Effector memory CD4-positive, alpha-beta T cell (primary cell): ENCODE data around the gene WFDC9.
"Not testable (repeated sequence)": the region's sequence is repeated elsewhere in the genome, so short reads cannot be mapped to it uniquely, and the experiment has no call there.

Experiments
- DNase-seq, 3 donors: peaks; one replicate each; pipeline ENCODE4 v3.0.0-alpha.2; 2020
- H3K27ac ChIP-seq: 2 replicates; pipeline ENCODE4 v1.7.0; 2013; ENCODE audit warnings: mild to moderate bottlenecking, low read length, moderate library complexity; ENCODE audit not compliant: insufficient read depth, poor library complexity, severe bottlenecking
- H3K27me3 ChIP-seq: replicated peaks from 2 replicates; pipeline ENCODE4 v1.7.0; 2013; ENCODE audit warnings: mild to moderate bottlenecking, low read length; ENCODE audit not compliant: insufficient read depth, control insufficient read depth, poor library complexity, severe bottlenecking
- H3K36me3 ChIP-seq: 2 replicates; pipeline ENCODE4 v1.7.0; 2013; ENCODE audit warnings: mild to moderate bottlenecking, low read length, moderate library complexity; ENCODE audit not compliant: control insufficient read depth, insufficient read depth
- H3K4me1 ChIP-seq: 2 replicates; pipeline ENCODE4 v1.7.0; 2013; ENCODE audit warnings: low read length, mild to moderate bottlenecking; ENCODE audit not compliant: control insufficient read depth, insufficient read depth, poor library complexity, severe bottlenecking
- H3K4me3 ChIP-seq: 2 replicates; pipeline ENCODE4 v1.7.0; 2013; ENCODE audit warnings: low read length, low read depth, mild to moderate bottlenecking; ENCODE audit not compliant: insufficient read depth, poor library complexity, severe bottlenecking
- H3K9me3 ChIP-seq: 2 replicates; pipeline ENCODE4 v1.7.0; 2013; ENCODE audit warnings: mild to moderate bottlenecking, low read length, moderate library complexity; ENCODE audit not compliant: control insufficient read depth
- total RNA-seq, 3 donors: gene quantifications; one replicate each; lab custom pipeline; 2026; lab: John Stamatoyannopoulos, UW

Gene WFDC9
- total RNA-seq = 0 reads per million in 3 donors

DNA sequence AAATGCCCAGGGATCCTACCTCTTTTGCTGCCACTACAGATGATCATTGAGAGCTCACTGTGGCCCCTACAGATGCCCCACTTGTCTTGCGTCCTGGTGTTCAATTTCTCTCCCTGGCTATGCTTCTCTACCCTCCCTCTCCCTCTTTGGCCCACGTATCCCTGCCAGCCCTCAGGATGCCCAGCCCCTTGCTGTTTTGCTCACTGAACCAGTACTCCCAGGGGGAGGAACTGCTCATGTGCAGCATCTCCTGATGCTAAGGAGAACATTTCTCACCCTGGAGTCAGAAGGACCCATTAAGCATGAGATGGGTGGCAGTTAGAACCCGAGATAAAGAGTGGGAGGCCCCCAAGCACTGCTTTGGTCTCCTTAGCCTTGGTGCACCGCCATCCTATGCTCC lies at the start of gene WFDC9:
Gene WFDC9 (minus strand): TSS at position 101 of the 400 bp plus-strand sequence. CDS start 21,103 bp downstream, outside the sequence.
- no peaks in the 10 kb centered on the region for H3K27me3 ChIP-seq
- H3K4me1 ChIP-seq = no peaks in the 10 kb centered on the region
- DNase-seq = no peak
- no peak within 1 kb of the TSS for H3K27ac ChIP-seq
- H3K4me3 ChIP-seq = no peak within 1 kb of the TSS
- no peaks in the 10 kb centered on the region for H3K9me3 ChIP-seq
- H3K36me3 ChIP-seq = no peaks in the 10 kb centered on the region

- H3K4me1 ChIP-seq = no peaks in the 10 kb centered on the region
- no peaks in the 10 kb centered on the region for H3K36me3 ChIP-seq
- H3K4me3 ChIP-seq = no peak overlapping the region
- no peaks in the 10 kb centered on the region for H3K27me3 ChIP-seq
- H3K27ac ChIP-seq = no peak overlapping the region
- H3K9me3 ChIP-seq = peaks cover 18% of the 10 kb centered on the region
- DNase-seq = no peak
Observed at GRCh38 chr20:45679650-45680049, 48.6 kb upstream of the WFDC9 start.

DNA sequence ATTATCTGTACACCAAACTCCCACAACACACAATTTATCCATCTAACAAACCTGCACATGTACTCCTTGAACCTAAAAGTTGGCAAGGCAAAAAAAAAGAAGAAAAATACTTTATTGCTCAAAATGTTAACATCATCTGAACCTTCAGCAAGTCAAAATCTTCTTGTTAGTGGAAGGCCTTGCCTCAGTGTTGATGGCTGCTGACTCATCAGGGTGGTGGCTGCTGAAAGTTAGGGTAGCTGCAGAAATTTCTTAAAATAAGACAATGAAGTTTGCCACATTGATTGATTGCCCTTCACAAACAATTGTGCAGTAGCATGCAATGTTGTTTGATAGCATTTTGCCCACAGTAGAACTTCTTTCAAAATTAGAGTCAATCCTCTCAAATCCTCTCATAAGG lies 41.7 kb upstream of the WFDC9 start:
- DNase-seq = no peak
- Histone ChIP-seq H3K27me3 (no peaks in the 10 kb centered on the region), H3K27ac (no peak overlapping the region), H3K4me1 (no peaks in the 10 kb centered on the region), H3K4me3 (no peak overlapping the region), H3K36me3 (no peaks in the 10 kb centered on the region), H3K9me3 (peaks cover 3% of the 10 kb centered on the region)

DNA sequence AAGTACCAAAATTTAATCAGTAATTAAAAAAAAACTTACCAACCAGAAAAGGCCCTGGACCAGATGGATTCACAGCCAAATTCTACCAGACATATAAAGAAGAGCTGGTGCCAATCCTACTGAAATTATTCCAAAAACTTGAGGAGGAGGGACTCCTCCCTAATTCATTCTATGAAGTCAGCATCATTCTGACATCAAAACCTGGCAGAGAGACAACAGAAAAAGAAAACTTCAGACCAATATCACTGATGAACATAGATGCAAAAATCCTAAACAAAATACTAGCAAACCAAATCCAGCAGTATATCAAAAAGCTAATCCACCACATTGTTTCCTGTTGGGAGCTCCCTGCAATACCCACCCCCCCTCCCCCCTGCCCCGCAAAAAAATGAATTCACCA lies 39.1 kb upstream of the WFDC9 start, which contains the start of gene WFDC11:
Gene WFDC11 (minus strand): TSS at position 101 of the 400 bp plus-strand sequence. CDS start 19,639 bp downstream, outside the sequence.
- no peak for DNase-seq
- Histone ChIP-seq H3K36me3 (no peaks in the 10 kb centered on the region), H3K4me3 (no peak within 1 kb of the TSS), H3K4me1 (no peaks in the 10 kb centered on the region), H3K27ac (no peak within 1 kb of the TSS), H3K9me3 (no peaks in the 10 kb centered on the region), H3K27me3 (peaks cover 3% of the 10 kb centered on the region)

DNA sequence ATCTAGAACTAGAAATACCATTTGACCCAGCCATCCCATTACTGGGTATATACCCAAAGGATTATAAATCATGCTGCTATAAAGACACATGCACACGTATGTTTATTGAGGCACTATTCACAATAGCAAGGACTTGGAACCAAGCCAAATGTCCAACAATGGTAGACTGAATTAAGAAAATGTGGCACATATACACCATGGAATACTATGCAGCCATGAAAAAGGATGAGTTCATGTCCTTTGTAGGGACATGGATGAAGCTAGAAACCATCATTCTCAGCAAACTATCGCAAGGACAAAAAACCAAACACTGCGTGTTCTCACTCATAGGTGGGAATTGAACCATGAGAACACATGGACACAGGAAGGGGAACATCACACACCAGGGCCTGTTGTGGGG lies 26.0 kb upstream of the WFDC9 start:
- H3K4me3 ChIP-seq, H3K36me3 ChIP-seq, H3K27me3 ChIP-seq, DNase-seq, H3K4me1 ChIP-seq, H3K9me3 ChIP-seq, H3K27ac ChIP-seq: not testable (repeated sequence)

- not testable (repeated sequence) for H3K9me3 ChIP-seq, DNase-seq, H3K4me3 ChIP-seq, H3K27ac ChIP-seq, H3K36me3 ChIP-seq, H3K4me1 ChIP-seq, H3K27me3 ChIP-seq
Observed at GRCh38 chr20:45651726-45652125, 20.6 kb upstream of the WFDC9 start.

DNA sequence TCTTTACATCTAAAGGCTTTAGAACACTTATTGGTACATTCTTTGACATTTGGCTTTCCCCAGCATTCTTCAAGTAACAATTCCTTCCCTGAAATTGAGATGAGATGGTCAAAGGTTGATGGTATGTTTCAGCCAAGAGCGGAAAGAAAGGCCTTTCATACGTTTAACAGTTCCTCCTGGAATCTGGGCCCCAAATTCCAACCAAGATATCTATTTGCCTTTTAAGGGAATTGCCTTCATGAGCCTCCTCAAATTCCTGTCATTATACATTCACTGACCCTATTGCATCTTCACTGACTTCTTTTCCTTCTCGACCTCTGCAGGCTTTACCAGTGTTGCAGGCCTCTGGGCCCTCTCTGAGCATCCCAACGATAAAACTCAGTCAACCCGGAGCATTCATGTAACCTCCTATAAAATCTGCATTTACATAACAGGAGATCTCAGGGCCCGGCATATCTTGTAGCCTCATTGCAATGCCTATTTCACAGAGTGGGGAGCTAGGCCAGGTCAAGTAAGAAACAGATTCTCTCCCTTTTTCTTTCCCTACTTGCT lies 18.3 kb upstream of the WFDC9 start:
- Histone ChIP-seq H3K36me3 (no peaks in the 10 kb centered on the region), H3K4me1 (no peaks in the 10 kb centered on the region), H3K4me3 (no peak overlapping the region), H3K9me3 (no peaks in the 10 kb centered on the region), H3K27me3 (no peaks in the 10 kb centered on the region), H3K27ac (no peak overlapping the region)
- DNase-seq = no peak

- DNase-seq = no peak
- Histone ChIP-seq H3K4me3 (no peak overlapping the region), H3K27me3 (no peaks in the 10 kb centered on the region), H3K9me3 (no peaks in the 10 kb centered on the region), H3K27ac (no peak overlapping the region), H3K36me3 (no peaks in the 10 kb centered on the region), H3K4me1 (no peaks in the 10 kb centered on the region)
Observed at GRCh38 chr20:45647441-45648050, 16.5 kb upstream of the WFDC9 start.

- H3K4me3 ChIP-seq = no peak overlapping the region
- no peak for DNase-seq
- no peaks in the 10 kb centered on the region for H3K4me1 ChIP-seq
- H3K27ac ChIP-seq = no peak overlapping the region
- H3K36me3 ChIP-seq = no peaks in the 10 kb centered on the region
- no peaks in the 10 kb centered on the region for H3K9me3 ChIP-seq
- no peaks in the 10 kb centered on the region for H3K27me3 ChIP-seq
Observed at GRCh38 chr20:45646875-45647274, 15.8 kb upstream of the WFDC9 start.

DNA sequence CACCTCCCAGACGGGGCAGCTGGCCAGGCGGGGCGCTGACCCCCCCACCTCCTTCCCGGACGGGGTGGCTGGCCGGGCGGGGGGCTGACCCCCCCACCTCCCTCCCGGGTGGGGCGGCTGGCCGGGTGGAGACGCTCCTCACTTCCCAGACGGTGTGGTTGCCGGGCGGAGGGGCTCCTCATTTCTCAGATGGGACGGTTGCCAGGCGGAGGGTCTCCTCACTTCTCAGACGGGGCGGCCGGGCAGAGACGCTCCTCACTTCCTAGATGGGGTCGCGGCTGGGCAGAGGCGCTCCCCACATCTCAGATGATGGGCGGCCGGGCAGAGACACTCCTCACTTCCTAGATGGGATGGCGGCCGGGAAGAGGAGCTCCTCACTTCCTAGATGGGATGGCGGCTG lies 14.8 kb upstream of the WFDC9 start:
- H3K4me3 ChIP-seq, H3K36me3 ChIP-seq, H3K27me3 ChIP-seq, H3K27ac ChIP-seq, H3K4me1 ChIP-seq, H3K9me3 ChIP-seq, DNase-seq: not testable (repeated sequence)
